Endothelial cell of umbilical vein (primary cell): ENCODE data around the gene G3BP2.
A peak's percentile ranks its signal among the peaks of the same experiment; 100 is the strongest.

Experiments
- EZH2 ChIP-seq: IDR thresholded peaks from 2 replicates; pipeline ENCODE4 v1.6.1; 2012; ENCODE audit warnings: borderline replicate concordance, low read depth, mild to moderate bottlenecking, moderate library complexity, low read length, inconsistent platforms; ENCODE audit not compliant: severe bottlenecking
- GATA2 ChIP-seq: IDR thresholded peaks from 2 replicates; pipeline ENCODE4 v1.7.0; 2011; ENCODE audit warnings: low read depth, mild to moderate bottlenecking, moderate library complexity, mixed read lengths, low read length; ENCODE audit not compliant: insufficient read length, insufficient read depth
- JUN ChIP-seq: IDR thresholded peaks from 2 replicates; pipeline ENCODE4 v1.6.1; 2011; ENCODE audit warnings: borderline replicate concordance, low read depth; ENCODE audit not compliant: insufficient read length, insufficient read depth
- MYC ChIP-seq: IDR thresholded peaks from one replicate; pipeline ENCODE4 v1.6.1; 2011; ENCODE audit warnings: mild to moderate bottlenecking, low read depth, low read length
- POLR2A ChIP-seq: IDR thresholded peaks from 2 replicates; pipeline ENCODE4 v1.6.1; 2012; ENCODE audit warnings: low read depth, mild to moderate bottlenecking, control low read depth, low read length
- POLR2AphosphoS5 ChIP-seq: IDR thresholded peaks from 2 replicates; pipeline ENCODE4 v1.6.1; 2012; ENCODE audit warnings: low read depth, mild to moderate bottlenecking, control low read depth, low read length, moderate library complexity; ENCODE audit not compliant: insufficient read depth
- TF ChIP-seq, protein P1 (sequence below), 2 donors: IDR thresholded peaks; 1 replicate in 1 of 2; 2 replicates in 1 of 2; pipeline ENCODE4 v1.5.1; 2011; ENCODE audit warnings: low read length in 2 of 2, mild to moderate bottlenecking in 2 of 2, moderate library complexity in 2 of 2, control low read depth in 1 of 2, inconsistent platforms in 1 of 2, low read depth in 1 of 2; ENCODE audit not compliant: insufficient read depth in 1 of 2; ENCODE audit errors: extremely low read depth in 1 of 2

DNA sequence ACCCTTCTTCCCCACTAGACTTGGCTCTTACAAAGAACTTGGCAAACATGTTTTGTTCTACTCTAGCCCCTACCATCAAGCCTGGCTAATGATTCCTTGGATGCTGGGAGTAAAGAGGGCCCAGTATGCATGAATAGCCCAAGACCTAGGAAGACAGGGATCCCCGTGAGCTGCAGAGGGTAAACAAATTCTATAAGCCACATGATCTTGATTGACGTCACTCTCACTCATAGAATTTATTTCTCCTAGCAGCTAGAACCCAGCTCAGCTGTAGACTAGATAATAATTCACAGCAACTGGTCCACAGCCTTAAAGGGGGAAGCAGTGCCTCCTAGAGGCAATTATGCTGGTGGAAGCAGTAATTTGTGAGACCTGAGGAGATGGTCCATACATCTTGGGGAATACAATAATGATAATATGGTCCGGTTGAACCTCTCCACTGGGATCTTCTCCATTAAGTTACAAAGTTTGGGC is 35.0 kb upstream of the G3BP2 start:
- TF ChIP-seq GATA2 (no peak), EZH2 (no peak), POLR2A (no peak), POLR2AphosphoS5 (no peak), JUN (no peak), MYC (no peak)
- TF ChIP-seq, protein P1, sequence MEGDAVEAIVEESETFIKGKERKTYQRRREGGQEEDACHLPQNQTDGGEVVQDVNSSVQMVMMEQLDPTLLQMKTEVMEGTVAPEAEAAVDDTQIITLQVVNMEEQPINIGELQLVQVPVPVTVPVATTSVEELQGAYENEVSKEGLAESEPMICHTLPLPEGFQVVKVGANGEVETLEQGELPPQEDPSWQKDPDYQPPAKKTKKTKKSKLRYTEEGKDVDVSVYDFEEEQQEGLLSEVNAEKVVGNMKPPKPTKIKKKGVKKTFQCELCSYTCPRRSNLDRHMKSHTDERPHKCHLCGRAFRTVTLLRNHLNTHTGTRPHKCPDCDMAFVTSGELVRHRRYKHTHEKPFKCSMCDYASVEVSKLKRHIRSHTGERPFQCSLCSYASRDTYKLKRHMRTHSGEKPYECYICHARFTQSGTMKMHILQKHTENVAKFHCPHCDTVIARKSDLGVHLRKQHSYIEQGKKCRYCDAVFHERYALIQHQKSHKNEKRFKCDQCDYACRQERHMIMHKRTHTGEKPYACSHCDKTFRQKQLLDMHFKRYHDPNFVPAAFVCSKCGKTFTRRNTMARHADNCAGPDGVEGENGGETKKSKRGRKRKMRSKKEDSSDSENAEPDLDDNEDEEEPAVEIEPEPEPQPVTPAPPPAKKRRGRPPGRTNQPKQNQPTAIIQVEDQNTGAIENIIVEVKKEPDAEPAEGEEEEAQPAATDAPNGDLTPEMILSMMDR (IDR thresholded peaks at IDR 0.05; ENCODE audit: extremely low read depth in 1 of 2, insufficient read depth in 1 of 2, low read depth in 1 of 2, low read length in 2 of 2), result peak in 1 of 2 donors; percentile 6
